Measurements from ENCODE around the gene SLC10A7.

DNA sequence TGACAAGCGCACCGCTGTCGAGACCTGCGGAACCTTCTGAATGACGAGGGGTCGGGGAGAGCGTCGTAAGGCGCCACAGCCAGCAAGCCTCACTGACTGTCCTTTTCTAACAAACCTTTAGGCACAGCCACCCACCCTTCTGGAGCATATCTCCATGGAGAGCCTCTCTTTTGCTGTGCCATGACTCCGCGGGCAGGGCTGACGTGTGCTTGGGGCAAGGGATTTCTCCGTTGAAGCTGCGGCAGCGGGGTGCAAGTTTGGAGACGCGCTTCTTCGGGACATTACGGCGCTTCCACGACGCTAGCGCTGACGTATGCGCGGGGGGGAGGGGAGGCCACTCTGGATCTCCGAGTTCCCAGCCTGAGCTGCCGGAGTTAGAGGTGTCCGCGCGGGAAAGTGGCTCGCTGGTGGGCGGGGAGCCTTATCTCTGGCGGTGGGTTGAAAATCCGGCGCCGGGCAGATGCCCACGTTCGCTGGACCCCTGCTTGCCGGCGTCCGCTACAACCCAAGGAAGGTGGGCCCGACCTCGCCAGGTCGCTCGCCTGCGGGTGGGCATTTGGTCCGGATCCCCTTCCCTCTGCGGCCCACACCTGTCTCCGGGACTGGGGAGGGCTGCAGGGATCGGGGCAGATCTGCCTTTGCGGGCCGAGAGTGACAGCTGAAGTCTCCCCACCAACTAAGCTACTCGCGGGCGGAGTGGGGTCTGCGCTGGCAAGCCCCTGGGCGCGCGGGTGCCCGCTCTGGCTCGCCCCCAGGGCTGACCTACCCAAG, 543 bp upstream of the SLC10A7 start:
- TF ChIP-seq, protein P1, sequence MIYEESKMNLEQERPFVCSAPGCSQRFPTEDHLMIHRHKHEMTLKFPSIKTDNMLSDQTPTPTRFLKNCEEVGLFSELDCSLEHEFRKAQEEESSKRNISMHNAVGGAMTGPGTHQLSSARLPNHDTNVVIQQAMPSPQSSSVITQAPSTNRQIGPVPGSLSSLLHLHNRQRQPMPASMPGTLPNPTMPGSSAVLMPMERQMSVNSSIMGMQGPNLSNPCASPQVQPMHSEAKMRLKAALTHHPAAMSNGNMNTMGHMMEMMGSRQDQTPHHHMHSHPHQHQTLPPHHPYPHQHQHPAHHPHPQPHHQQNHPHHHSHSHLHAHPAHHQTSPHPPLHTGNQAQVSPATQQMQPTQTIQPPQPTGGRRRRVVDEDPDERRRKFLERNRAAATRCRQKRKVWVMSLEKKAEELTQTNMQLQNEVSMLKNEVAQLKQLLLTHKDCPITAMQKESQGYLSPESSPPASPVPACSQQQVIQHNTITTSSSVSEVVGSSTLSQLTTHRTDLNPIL (CRISPR knock-in tag; IDR thresholded peaks at IDR 0.05; ENCODE audit: low read depth), result no peak
- no peak for TF ChIP-seq ZFP30 (CRISPR knock-in tag; IDR thresholded peaks at IDR 0.05)
- no peak for TF ChIP-seq BACH2 (CRISPR knock-in tag; IDR thresholded peaks at IDR 0.05; ENCODE audit: borderline replicate concordance)
- no peak for TF ChIP-seq ZFP3 (CRISPR knock-in tag; IDR thresholded peaks at IDR 0.05)
- no peak for TF ChIP-seq CSDC2 (CRISPR knock-in tag; IDR thresholded peaks at IDR 0.05)
- TF ChIP-seq TCF4 (CRISPR knock-in tag; IDR thresholded peaks at IDR 0.05; ENCODE audit: borderline replicate concordance), result no peak
- no peak for TF ChIP-seq ZNF8 (CRISPR knock-in tag; IDR thresholded peaks at IDR 0.05)
- no peak for TF ChIP-seq ZNF70 (CRISPR knock-in tag; IDR thresholded peaks at IDR 0.05)
- no peak for TF ChIP-seq TOX (CRISPR knock-in tag; IDR thresholded peaks at IDR 0.05; ENCODE audit: borderline replicate concordance)
- TF ChIP-seq ZNF565 (CRISPR knock-in tag; conservative IDR thresholded peaks at IDR 0.05; ENCODE audit: low read depth), result no peak
- no peak for TF ChIP-seq ISL1 (CRISPR knock-in tag; IDR thresholded peaks at IDR 0.05)
- no peak for TF ChIP-seq ZC3H10 (CRISPR knock-in tag; IDR thresholded peaks at IDR 0.05)
- TF ChIP-seq, protein P2, sequence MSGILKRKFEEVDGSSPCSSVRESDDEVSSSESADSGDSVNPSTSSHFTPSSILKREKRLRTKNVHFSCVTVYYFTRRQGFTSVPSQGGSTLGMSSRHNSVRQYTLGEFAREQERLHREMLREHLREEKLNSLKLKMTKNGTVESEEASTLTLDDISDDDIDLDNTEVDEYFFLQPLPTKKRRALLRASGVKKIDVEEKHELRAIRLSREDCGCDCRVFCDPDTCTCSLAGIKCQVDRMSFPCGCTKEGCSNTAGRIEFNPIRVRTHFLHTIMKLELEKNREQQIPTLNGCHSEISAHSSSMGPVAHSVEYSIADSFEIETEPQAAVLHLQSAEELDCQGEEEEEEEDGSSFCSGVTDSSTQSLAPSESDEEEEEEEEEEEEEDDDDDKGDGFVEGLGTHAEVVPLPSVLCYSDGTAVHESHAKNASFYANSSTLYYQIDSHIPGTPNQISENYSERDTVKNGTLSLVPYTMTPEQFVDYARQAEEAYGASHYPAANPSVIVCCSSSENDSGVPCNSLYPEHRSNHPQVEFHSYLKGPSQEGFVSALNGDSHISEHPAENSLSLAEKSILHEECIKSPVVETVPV (CRISPR knock-in tag; IDR thresholded peaks at IDR 0.05), result no peak
- TF ChIP-seq, protein P3, sequence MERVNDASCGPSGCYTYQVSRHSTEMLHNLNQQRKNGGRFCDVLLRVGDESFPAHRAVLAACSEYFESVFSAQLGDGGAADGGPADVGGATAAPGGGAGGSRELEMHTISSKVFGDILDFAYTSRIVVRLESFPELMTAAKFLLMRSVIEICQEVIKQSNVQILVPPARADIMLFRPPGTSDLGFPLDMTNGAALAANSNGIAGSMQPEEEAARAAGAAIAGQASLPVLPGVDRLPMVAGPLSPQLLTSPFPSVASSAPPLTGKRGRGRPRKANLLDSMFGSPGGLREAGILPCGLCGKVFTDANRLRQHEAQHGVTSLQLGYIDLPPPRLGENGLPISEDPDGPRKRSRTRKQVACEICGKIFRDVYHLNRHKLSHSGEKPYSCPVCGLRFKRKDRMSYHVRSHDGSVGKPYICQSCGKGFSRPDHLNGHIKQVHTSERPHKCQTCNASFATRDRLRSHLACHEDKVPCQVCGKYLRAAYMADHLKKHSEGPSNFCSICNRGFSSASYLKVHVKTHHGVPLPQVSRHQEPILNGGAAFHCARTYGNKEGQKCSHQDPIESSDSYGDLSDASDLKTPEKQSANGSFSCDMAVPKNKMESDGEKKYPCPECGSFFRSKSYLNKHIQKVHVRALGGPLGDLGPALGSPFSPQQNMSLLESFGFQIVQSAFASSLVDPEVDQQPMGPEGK (CRISPR knock-in tag; IDR thresholded peaks at IDR 0.05; ENCODE audit: borderline replicate concordance), result no peak
